BE2C (cell line): ENCODE measurements around the gene EFNA2. TPM values are rescaled to one million over a fixed set of nuclear protein-coding genes. Genes with fewer than 3 reads are reported as not detected.
A peak's percentile ranks its signal among the peaks of the same experiment; 100 is the strongest.

Experiments
- DNase-seq: peaks from one replicate; pipeline ENCODE4 v3.0.0-alpha.2; 2020
- H3K27me3 ChIP-seq: fragments of 250-450 bp; sonication (Bioruptor Pico); 2 replicates; pipeline ENCODE4 v1.5.1; 2020; ENCODE audit warnings: mild to moderate bottlenecking
- H3K36me3 ChIP-seq: fragments of 250-450 bp; sonication (Bioruptor Pico); 2 replicates; pipeline ENCODE4 v1.5.1; 2020; ENCODE audit warnings: mild to moderate bottlenecking
- H3K4me1 ChIP-seq: fragments of 250-450 bp; sonication (Bioruptor Pico); 2 replicates; pipeline ENCODE4 v1.5.1; 2020
- H3K4me3 ChIP-seq: 2 replicates; pipeline ENCODE4 v1.5.1; 2011; ENCODE audit warnings: low read depth, low read length
- H3K9me3 ChIP-seq: fragments of 250-450 bp; sonication (Bioruptor Pico); 2 replicates; pipeline ENCODE4 v1.5.1; 2020
- polyA plus RNA-seq: library from polyadenylated mRNA; unstranded; fragments of >200 nt; gene quantifications from one replicate; pipeline ENCODE4 v1.2.1, GENCODE V29; 2012; ENCODE audit warnings: low read depth, missing spikeins; ENCODE audit not compliant: insufficient read length, insufficient read depth
- TF ChIP-seq, protein P1 (sequence below): IDR thresholded peaks from 2 replicates; pipeline ENCODE4 v1.5.1; 2012; ENCODE audit warnings: mild to moderate bottlenecking, low read depth, low read length

EFNA2 gene
- polyA plus RNA-seq, result 2.7 TPM

- no peaks in the 10 kb centered on the region for H3K36me3 ChIP-seq
- no peaks in the 10 kb centered on the region for H3K9me3 ChIP-seq
- no peaks in the 10 kb centered on the region for H3K4me1 ChIP-seq
- no peak for DNase-seq
- TF ChIP-seq, protein P1, sequence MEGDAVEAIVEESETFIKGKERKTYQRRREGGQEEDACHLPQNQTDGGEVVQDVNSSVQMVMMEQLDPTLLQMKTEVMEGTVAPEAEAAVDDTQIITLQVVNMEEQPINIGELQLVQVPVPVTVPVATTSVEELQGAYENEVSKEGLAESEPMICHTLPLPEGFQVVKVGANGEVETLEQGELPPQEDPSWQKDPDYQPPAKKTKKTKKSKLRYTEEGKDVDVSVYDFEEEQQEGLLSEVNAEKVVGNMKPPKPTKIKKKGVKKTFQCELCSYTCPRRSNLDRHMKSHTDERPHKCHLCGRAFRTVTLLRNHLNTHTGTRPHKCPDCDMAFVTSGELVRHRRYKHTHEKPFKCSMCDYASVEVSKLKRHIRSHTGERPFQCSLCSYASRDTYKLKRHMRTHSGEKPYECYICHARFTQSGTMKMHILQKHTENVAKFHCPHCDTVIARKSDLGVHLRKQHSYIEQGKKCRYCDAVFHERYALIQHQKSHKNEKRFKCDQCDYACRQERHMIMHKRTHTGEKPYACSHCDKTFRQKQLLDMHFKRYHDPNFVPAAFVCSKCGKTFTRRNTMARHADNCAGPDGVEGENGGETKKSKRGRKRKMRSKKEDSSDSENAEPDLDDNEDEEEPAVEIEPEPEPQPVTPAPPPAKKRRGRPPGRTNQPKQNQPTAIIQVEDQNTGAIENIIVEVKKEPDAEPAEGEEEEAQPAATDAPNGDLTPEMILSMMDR, result no peak
- peaks cover 29% of the 10 kb centered on the region for H3K27me3 ChIP-seq
- no peak within 1 kb of the TSS; the same call in 1 of the 2 replicates for H3K4me3 ChIP-seq
Measured at GRCh38 chr19:1285737-1286360, at the start of gene EFNA2. TSS of gene EFNA2 (plus strand) at chr19:1285873. CDS start at chr19:1286169, 296 bp downstream.

GRCh38 chr19:1236576-1236975 lies 49.1 kb upstream of the EFNA2 start:
- Histone ChIP-seq H3K9me3 (no peaks in the 10 kb centered on the region), H3K36me3 (peaks cover 21% of the 10 kb centered on the region), H3K4me1 (peaks cover 14% of the 10 kb centered on the region), H3K27me3 (no peaks in the 10 kb centered on the region), H3K4me3 (peak overlapping the region; percentile 77)
- no peak for DNase-seq
- TF ChIP-seq, protein P1, result no peak

- H3K9me3 ChIP-seq, result no peaks in the 10 kb centered on the region
- no peaks in the 10 kb centered on the region for H3K27me3 ChIP-seq
- peaks cover 21% of the 10 kb centered on the region for H3K36me3 ChIP-seq
- H3K4me3 ChIP-seq, result peak overlapping the region; percentile 77
- TF ChIP-seq, protein P1, result no peak
- DNase-seq, result no peak
- H3K4me1 ChIP-seq, result peaks cover 11% of the 10 kb centered on the region
Measured at GRCh38 chr19:1237027-1237659, 48.5 kb upstream of the EFNA2 start.

GRCh38 chr19:1237754-1238368 lies 47.8 kb upstream of the EFNA2 start, which contains the start of gene CBARP:
TSS of gene CBARP (minus strand) at chr19:1238005. CDS start at chr19:1236100, 1,905 bp downstream.
- H3K4me1 ChIP-seq, result peaks cover 4% of the 10 kb centered on the region
- no peaks in the 10 kb centered on the region for H3K27me3 ChIP-seq
- TF ChIP-seq, protein P1, result no peak
- no peaks in the 10 kb centered on the region for H3K9me3 ChIP-seq
- peaks cover 21% of the 10 kb centered on the region for H3K36me3 ChIP-seq
- DNase-seq, result peak; percentile 72
- H3K4me3 ChIP-seq, result peak within 1 kb of the TSS; percentile 77

DNA sequence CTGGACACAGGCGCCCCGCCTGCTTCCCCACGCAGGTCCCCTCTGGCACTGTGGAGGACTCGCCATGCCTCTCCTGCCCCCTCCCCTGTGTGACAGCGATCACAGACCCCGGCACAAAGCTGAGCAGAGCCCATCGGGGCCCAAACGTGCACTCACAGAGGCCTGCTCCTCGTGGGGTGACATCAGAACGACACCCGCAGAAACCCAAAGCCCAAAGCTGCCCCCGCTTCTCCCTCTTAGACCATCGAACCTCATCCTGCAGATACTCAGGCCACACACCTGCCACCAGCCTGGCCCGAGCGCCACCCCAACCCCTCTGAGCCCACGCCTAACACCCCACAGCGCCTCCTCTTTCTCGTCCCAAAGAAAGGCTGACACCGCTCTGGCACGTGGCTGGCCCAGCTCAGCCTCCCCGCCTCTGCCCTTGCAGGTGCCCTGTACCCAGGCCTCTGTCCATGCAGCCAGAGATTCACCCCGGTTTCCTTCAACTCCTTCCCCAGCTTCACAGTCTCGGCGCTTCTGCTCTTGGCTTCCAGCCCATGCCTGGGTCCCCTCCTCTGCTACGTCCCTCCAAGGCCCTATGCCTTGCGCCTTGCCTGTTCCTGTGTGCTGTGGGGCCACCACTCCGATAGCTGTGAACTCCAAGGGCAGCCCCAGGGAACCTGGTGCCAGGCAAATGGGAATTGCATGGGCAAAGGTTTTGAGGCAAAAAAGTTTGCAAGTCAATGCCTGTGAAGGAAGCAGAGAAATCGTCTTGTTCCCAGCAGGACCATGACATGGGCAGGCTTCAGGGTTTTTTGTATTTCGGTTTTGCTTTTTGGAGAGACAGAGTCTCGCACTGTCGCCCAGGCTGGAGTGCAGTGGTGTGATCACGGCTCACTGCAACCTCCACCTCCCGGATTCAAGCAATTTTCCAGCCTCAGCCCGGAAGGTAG lies 47.0 kb upstream of the EFNA2 start:
- H3K4me1 ChIP-seq, result peaks cover 3% of the 10 kb centered on the region
- TF ChIP-seq, protein P1, result no peak
- no peaks in the 10 kb centered on the region for H3K27me3 ChIP-seq
- DNase-seq, result no peak
- no peaks in the 10 kb centered on the region for H3K9me3 ChIP-seq
- peak overlapping the region; percentile 44 for H3K4me3 ChIP-seq
- H3K36me3 ChIP-seq, result peaks cover 15% of the 10 kb centered on the region
